Measurements from ENCODE around the gene SYCE3.

The SYCE3 gene

DNA sequence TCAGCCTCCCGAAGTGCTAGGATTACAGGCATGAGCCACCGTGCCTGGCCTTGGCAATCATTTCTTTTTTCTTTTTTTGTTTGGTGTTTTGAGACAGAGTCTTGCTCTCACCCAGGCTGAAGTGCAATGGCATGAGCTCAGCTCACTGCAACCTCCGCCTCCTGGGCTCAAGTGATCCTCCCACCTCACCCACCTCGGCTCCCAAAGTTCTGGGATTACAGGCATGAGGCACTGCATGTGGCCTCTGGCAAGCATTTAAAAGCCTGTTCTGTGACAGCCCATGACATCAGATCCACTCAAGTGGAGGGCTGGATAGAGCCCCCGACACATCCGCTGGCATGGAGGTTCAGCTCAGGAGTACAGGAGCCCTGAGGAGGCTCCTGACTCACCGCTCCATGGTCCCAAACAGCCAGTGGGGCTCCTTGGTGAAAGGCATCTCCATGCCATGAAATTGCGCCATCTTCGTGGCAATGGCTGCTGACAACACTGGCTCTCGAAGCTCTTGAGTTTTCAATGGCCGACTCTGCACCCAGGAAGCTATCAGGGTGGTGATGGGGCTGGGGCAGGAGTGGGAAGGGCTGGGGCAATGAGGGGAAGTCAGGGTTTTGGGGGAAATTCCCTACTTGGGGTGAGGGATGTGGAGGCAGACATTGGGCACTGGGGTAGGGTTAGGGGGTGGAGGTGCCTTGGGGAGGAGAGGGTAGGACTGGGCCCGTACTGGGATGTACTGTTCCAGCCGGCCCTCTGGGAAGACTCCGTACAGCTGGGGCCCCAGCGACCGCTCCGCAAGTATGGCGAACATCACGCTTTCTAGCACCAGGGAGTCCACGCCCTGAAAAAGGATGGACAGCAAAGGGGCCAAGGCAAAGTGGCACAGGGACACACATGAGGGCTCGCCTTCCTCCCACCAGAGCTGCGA lies 18.6 kb upstream of the SYCE3 start:
- Histone ChIP-seq H3K36me3 (ENCODE audit: insufficient read depth, low read depth, low read length) (peaks cover 40% of the 10 kb centered on the region), H3K9ac (ENCODE audit: low read depth, low read length) (peak overlapping the region; percentile 93; the same call in 1 of the 2 replicates), H3K9me3 (ENCODE audit: insufficient read depth, low read depth, low read length) (no peaks in the 10 kb centered on the region), H3K4me1 (ENCODE audit: insufficient read depth, low read length) (peaks cover 12% of the 10 kb centered on the region), H3K27ac (ENCODE audit: low read length) (no peak overlapping the region), H3K4me3 (ENCODE audit: low read length) (peak overlapping the region; percentile 98), H3K27me3 (ENCODE audit: insufficient read depth, low read length) (peaks cover 5% of the 10 kb centered on the region)

DNA sequence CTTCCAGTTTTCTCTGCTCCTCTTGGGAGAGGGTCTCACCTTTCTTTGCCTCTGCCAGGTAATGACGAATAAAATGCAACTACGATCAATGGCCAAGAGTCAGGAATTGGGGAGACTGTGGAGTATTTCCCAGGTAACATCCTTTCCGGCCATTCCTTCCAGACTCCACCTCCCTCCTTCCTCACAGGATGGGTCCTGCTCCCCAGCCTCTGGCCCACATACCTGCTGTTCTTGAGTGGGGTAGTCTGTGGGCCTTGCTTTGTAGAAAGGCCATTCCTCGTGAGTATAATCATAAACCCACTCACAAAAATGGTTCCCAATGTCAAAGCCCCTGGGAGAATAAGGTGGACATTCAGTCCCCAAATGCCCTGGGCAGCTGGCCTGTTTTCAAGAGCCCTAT lies 17.0 kb upstream of the SYCE3 start:
- Histone ChIP-seq H3K9ac (ENCODE audit: low read depth, low read length) (no peak overlapping the region), H3K9me3 (ENCODE audit: insufficient read depth, low read depth, low read length) (no peaks in the 10 kb centered on the region), H3K4me3 (ENCODE audit: low read length) (no peak overlapping the region), H3K4me1 (ENCODE audit: insufficient read depth, low read length) (peaks cover 8% of the 10 kb centered on the region), H3K36me3 (ENCODE audit: insufficient read depth, low read depth, low read length) (peaks cover 46% of the 10 kb centered on the region), H3K27me3 (ENCODE audit: insufficient read depth, low read length) (peaks cover 5% of the 10 kb centered on the region), H3K27ac (ENCODE audit: low read length) (no peak overlapping the region)

DNA sequence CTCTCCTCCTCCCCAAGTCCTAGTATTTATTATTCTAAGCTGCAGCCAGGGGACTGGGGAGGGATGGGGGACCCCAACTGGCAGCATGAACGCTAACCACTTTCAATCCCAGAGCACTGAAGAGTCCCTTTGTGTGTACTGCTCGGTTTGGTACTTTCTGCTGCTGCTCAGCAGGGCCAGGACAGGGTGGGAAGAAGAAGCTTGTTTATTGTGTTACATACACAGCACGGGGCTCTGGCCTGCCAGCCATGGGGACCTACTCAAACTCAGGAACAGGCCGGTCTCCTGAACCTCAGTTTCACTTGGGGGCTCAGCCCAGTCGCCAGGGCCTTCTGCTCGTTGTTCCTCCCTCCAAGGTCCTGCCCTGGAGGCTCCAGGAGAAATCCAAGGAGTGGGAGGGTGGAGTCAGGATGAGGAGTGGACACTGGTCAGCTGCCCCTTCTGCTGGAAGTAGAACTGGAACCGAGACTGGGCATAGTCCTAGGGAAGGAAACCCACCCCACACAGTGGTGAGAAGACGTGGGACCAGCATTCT lies 16.1 kb upstream of the SYCE3 start:
- Histone ChIP-seq H3K9me3 (ENCODE audit: insufficient read depth, low read depth, low read length) (no peaks in the 10 kb centered on the region), H3K4me3 (ENCODE audit: low read length) (no peak overlapping the region), H3K36me3 (ENCODE audit: insufficient read depth, low read depth, low read length) (peaks cover 55% of the 10 kb centered on the region), H3K4me1 (ENCODE audit: insufficient read depth, low read length) (peaks cover 4% of the 10 kb centered on the region), H3K27me3 (ENCODE audit: insufficient read depth, low read length) (peaks cover 4% of the 10 kb centered on the region), H3K9ac (ENCODE audit: low read depth, low read length) (no peak overlapping the region), H3K27ac (ENCODE audit: low read length) (no peak overlapping the region)

DNA sequence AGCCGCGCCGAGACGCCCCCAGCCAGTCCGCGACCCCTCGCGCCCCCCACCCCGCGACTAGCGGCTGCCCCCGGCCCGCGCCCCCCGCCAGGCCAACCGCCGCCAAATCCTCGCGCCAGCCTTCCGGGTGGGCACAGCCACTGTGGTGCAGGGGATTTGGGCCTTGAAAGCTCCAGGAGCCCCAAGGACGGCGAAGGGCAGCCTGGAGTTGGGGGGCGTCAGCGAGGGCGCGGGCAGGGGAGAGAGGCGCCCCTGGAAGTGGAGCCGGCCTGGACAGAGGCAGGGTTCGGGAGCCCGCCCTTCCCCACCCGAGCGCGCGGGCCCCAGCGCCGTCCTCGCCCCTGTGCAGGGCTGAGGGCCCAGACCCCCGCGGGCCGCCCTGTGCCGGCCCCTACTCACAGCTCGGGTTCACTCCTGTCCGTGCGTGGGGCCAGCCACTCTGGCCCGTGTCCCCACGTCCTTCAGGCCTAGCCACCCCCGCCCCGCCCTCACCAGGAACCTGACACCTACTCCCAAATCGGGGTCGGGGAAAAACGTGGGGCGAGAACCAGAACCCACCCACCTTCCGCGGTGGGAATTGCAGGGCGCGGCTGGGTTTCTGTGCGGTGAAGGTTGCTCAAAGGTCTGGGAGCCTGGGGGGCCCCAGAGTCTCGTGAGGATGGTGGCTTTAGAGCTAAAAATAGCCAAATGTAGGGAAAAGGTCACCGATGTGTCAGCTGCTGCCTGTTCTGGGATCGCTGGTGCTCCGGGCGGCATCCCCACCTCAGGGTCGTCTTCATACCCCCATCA lies 15.5 kb upstream of the SYCE3 start, which contains the start of gene CPT1B:
CPT1B (minus strand) TSS at position 441 of the 789 bp plus-strand sequence. CDS start 512 bp downstream, outside the sequence.
- no peaks in the 10 kb centered on the region; the same call in none of the 2 replicates for H3K4me1 ChIP-seq (ENCODE audit: insufficient read depth, low read length)
- H3K27ac ChIP-seq (ENCODE audit: low read length): no peak within 1 kb of the TSS
- H3K36me3 ChIP-seq (ENCODE audit: insufficient read depth, low read depth, low read length): peaks cover 60% of the 10 kb centered on the region
- H3K4me3 ChIP-seq (ENCODE audit: low read length): no peak within 1 kb of the TSS
- no peaks in the 10 kb centered on the region for H3K27me3 ChIP-seq (ENCODE audit: insufficient read depth, low read length)
- H3K9ac ChIP-seq (ENCODE audit: low read depth, low read length): no peak within 1 kb of the TSS
- H3K9me3 ChIP-seq (ENCODE audit: insufficient read depth, low read depth, low read length): no peaks in the 10 kb centered on the region

DNA sequence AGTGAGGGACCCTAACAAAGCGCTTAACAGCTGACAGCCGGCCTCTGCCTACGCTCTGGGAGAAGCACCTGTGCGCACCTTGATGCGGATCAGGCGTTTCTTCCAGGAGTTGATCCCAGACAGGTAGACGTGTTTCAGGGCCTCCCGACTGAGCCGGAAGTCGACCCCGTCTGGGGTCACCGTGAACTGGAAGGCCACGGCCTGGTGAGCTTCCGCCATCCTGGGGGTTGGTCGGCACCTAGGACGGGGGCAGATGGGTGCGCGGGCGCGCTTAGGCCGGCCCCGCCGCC lies 14.9 kb upstream of the SYCE3 start:
- H3K27me3 ChIP-seq (ENCODE audit: insufficient read depth, low read length): no peaks in the 10 kb centered on the region
- no peaks in the 10 kb centered on the region for H3K9me3 ChIP-seq (ENCODE audit: insufficient read depth, low read depth, low read length)
- no peak overlapping the region for H3K9ac ChIP-seq (ENCODE audit: low read depth, low read length)
- H3K4me3 ChIP-seq (ENCODE audit: low read length): no peak overlapping the region
- H3K36me3 ChIP-seq (ENCODE audit: insufficient read depth, low read depth, low read length): peaks cover 66% of the 10 kb centered on the region
- no peaks in the 10 kb centered on the region; the same call in none of the 2 replicates for H3K4me1 ChIP-seq (ENCODE audit: insufficient read depth, low read length)
- no peak overlapping the region for H3K27ac ChIP-seq (ENCODE audit: low read length)

DNA sequence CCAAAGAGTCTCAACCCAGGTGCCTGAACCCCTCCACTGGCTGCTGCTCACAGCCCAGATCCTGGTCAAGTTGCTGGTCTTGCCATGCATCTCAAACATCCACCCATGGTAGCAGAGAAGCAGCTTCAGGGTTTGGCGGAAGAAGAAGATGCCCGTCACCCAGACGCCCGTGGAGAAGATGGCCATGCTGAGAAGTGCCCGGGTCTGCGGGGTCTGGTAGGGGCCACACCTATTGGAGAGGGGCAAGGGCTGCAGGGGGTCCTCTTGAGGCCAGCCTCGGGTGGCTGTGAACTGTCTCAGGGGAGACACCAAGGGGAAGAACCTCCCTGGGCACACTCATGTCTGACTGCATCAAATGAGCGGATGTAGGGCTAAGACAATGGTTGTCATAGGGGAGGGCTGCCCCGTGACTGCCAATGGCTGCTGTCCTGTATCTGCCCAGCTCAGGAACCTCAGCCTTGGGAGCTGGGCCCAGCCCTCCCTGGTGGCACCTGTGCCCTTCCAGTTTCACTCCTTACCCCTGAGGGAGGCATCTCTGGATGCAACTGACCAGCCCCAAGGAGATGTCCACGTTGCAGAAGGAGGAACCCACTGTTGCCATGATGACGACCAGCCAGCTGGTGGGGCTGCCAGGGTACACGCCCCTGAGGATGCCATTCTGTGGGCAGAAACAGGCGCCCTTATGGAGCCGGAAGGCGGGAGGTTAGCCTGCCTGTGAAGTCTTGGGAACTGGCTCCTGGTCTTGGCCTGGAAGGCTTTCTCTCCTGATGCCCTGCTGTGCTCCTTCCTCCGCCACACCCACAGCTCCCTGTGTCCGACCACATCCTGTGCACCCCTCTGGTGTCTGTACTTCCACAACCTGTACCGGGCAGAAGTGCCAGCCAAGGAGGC lies 14.3 kb upstream of the SYCE3 start:
- Histone ChIP-seq H3K27ac (ENCODE audit: low read length) (no peak overlapping the region), H3K36me3 (ENCODE audit: insufficient read depth, low read depth, low read length) (peaks cover 71% of the 10 kb centered on the region), H3K4me1 (ENCODE audit: insufficient read depth, low read length) (no peaks in the 10 kb centered on the region; the same call in none of the 2 replicates), H3K4me3 (ENCODE audit: low read length) (no peak overlapping the region), H3K9ac (ENCODE audit: low read depth, low read length) (no peak overlapping the region), H3K27me3 (ENCODE audit: insufficient read depth, low read length) (no peaks in the 10 kb centered on the region), H3K9me3 (ENCODE audit: insufficient read depth, low read depth, low read length) (no peaks in the 10 kb centered on the region)

GRCh38 chr22:50576070-50576469 lies 13.4 kb upstream of the SYCE3 start:
- Histone ChIP-seq H3K36me3 (ENCODE audit: insufficient read depth, low read depth, low read length) (peaks cover 79% of the 10 kb centered on the region), H3K27ac (ENCODE audit: low read length) (no peak overlapping the region), H3K4me3 (ENCODE audit: low read length) (no peak overlapping the region), H3K4me1 (ENCODE audit: insufficient read depth, low read length) (no peaks in the 10 kb centered on the region; the same call in 1 of the 2 replicates), H3K9ac (ENCODE audit: low read depth, low read length) (no peak overlapping the region), H3K27me3 (ENCODE audit: insufficient read depth, low read length) (no peaks in the 10 kb centered on the region), H3K9me3 (ENCODE audit: insufficient read depth, low read depth, low read length) (no peaks in the 10 kb centered on the region)

- Histone ChIP-seq H3K4me1 (ENCODE audit: insufficient read depth, low read length) (no peaks in the 10 kb centered on the region), H3K9ac (ENCODE audit: low read depth, low read length) (no peak overlapping the region), H3K27ac (ENCODE audit: low read length) (no peak overlapping the region), H3K27me3 (ENCODE audit: insufficient read depth, low read length) (no peaks in the 10 kb centered on the region), H3K36me3 (ENCODE audit: insufficient read depth, low read depth, low read length) (peaks cover 79% of the 10 kb centered on the region), H3K9me3 (ENCODE audit: insufficient read depth, low read depth, low read length) (no peaks in the 10 kb centered on the region), H3K4me3 (ENCODE audit: low read length) (no peak overlapping the region)
These were observed 12.8 kb upstream of the SYCE3 start for GRCh38 chr22:50575426-50575941.

DNA sequence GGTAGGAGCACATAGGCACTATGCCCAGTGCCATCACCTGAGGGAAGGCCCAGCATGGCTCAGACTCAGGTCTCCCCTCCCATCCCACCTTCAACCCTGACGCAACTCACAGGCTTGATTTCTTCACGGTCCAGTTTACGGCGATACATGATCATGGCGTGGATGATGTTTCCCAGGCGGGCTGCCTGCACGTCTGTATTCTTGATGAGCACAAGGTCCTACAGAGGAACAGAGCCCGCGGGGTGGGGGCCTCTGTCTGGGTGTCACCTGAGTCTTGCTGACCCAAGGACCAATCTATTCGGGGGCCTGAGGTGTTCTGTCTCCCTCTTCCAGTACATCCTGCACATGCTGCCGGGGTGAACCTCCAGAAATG lies 11.7 kb upstream of the SYCE3 start:
- Histone ChIP-seq H3K4me3 (ENCODE audit: low read length) (no peak overlapping the region), H3K36me3 (ENCODE audit: insufficient read depth, low read depth, low read length) (peaks cover 79% of the 10 kb centered on the region), H3K27ac (ENCODE audit: low read length) (no peak overlapping the region), H3K27me3 (ENCODE audit: insufficient read depth, low read length) (no peaks in the 10 kb centered on the region), H3K4me1 (ENCODE audit: insufficient read depth, low read length) (no peaks in the 10 kb centered on the region), H3K9ac (ENCODE audit: low read depth, low read length) (no peak overlapping the region), H3K9me3 (ENCODE audit: insufficient read depth, low read depth, low read length) (no peaks in the 10 kb centered on the region)

DNA sequence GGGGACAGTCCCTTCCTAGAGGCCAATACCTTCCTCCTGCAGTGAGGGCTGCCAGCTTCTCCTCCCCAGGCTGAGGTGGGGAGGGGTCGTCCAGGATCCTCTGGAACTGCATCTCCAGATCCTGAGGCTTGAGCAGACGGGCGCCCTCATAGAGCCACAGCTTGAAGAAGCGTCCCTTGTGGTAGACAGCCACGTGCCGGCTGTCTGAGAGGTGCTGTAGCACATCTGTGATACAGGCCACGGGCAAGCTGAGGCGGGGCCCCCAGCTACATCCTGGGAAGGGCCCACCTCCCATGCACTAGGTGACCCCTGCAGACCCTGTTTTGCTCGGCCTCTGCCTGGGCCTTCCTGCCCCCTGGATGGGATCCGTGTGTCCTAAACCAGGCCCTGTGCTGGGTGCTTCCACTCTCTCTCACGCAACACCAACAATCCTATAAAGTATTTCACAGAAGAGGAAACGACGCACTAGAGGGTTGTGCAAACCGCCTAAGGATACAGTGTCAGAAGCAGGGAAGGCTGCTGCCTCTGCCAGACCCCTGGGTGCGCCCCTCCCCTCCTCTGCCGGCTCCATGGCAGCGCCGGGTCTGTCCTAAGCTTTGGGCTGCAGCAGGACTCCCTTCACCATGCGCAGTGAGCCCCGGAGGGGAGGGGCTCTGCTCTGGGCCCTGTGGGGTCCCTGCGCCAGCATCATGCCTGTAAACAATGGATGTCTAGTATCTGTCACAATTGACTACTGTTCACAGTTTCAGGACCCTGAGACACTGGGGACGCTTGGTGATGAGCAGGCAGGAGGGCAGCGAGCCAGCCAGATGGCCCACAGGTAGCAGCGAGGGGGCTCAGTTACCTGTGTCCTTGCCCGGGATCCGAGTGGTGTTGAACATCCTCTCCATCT lies 11.0 kb upstream of the SYCE3 start:
- H3K9ac ChIP-seq (ENCODE audit: low read depth, low read length): no peak overlapping the region
- H3K4me3 ChIP-seq (ENCODE audit: low read length): no peak overlapping the region
- no peaks in the 10 kb centered on the region for H3K27me3 ChIP-seq (ENCODE audit: insufficient read depth, low read length)
- H3K27ac ChIP-seq (ENCODE audit: low read length): no peak overlapping the region
- no peaks in the 10 kb centered on the region for H3K4me1 ChIP-seq (ENCODE audit: insufficient read depth, low read length)
- peaks cover 80% of the 10 kb centered on the region for H3K36me3 ChIP-seq (ENCODE audit: insufficient read depth, low read depth, low read length)
- no peaks in the 10 kb centered on the region for H3K9me3 ChIP-seq (ENCODE audit: insufficient read depth, low read depth, low read length)
